ENCODE data around the gene MYO3B.

Gene MYO3B

GRCh38 chr2:170576296-170576695, 398.3 kb downstream of the MYO3B start:
- DNase-seq, result no peak
- no peak overlapping the region for H3K9ac ChIP-seq (ENCODE audit: low read length)
- no peaks in the 10 kb centered on the region for H3K27me3 ChIP-seq (replicated peaks; ENCODE audit: insufficient read depth, low read length)
- H3K36me3 ChIP-seq (replicated peaks; ENCODE audit: insufficient read depth, low read length), result no peaks in the 10 kb centered on the region
- no peak overlapping the region for H3K27ac ChIP-seq (ENCODE audit: low read length)
- H3K9me3 ChIP-seq (replicated peaks; ENCODE audit: insufficient read depth, low read length), result no peaks in the 10 kb centered on the region
- no peaks in the 10 kb centered on the region for H3K9me2 ChIP-seq (replicated peaks; ENCODE audit: insufficient read depth, low read length)
- no peaks in the 10 kb centered on the region for H3F3A ChIP-seq (ENCODE audit: insufficient read depth, low read length)
- TF ChIP-seq EZH2phosphoT487 (IDR thresholded peaks at IDR 0.05; ENCODE audit: low read length) (no peak), EZH2 (optimal IDR thresholded peaks at IDR 0.05; ENCODE audit: low read depth, low read length) (no peak), CTCF (IDR thresholded peaks at IDR 0.05; ENCODE audit: low read length) (no peak)
- H2AFZ ChIP-seq (ENCODE audit: low read length), result no peak overlapping the region
- H3K4me1 ChIP-seq (ENCODE audit: low read length), result no peaks in the 10 kb centered on the region
- H3K4me3 ChIP-seq (ENCODE audit: low read length), result no peak overlapping the region
- no peaks in the 10 kb centered on the region for H4K20me1 ChIP-seq (ENCODE audit: insufficient read depth, low read length)
- H3K4me2 ChIP-seq (ENCODE audit: low read depth, low read length), result no peak overlapping the region
- no peaks in the 10 kb centered on the region for H3K79me2 ChIP-seq (ENCODE audit: low read length)

- no peak overlapping the region for H3K4me3 ChIP-seq (ENCODE audit: low read length)
- H3K9ac ChIP-seq (ENCODE audit: low read length), result no peak overlapping the region
- H3K36me3 ChIP-seq (replicated peaks; ENCODE audit: insufficient read depth, low read length), result no peaks in the 10 kb centered on the region
- H4K20me1 ChIP-seq (ENCODE audit: insufficient read depth, low read length), result no peaks in the 10 kb centered on the region
- H2AFZ ChIP-seq (ENCODE audit: low read length), result no peak overlapping the region
- no peaks in the 10 kb centered on the region for H3K79me2 ChIP-seq (ENCODE audit: low read length)
- no peaks in the 10 kb centered on the region for H3K9me2 ChIP-seq (replicated peaks; ENCODE audit: insufficient read depth, low read length)
- H3K27me3 ChIP-seq (replicated peaks; ENCODE audit: insufficient read depth, low read length), result no peaks in the 10 kb centered on the region
- H3F3A ChIP-seq (ENCODE audit: insufficient read depth, low read length), result no peaks in the 10 kb centered on the region
- H3K9me3 ChIP-seq (replicated peaks; ENCODE audit: insufficient read depth, low read length), result no peaks in the 10 kb centered on the region
- no peak for TF ChIP-seq CTCF (IDR thresholded peaks at IDR 0.05; ENCODE audit: low read length)
- no peak for TF ChIP-seq EZH2phosphoT487 (IDR thresholded peaks at IDR 0.05; ENCODE audit: low read length)
- TF ChIP-seq EZH2 (optimal IDR thresholded peaks at IDR 0.05; ENCODE audit: low read depth, low read length), result no peak
- no peaks in the 10 kb centered on the region for H3K4me1 ChIP-seq (ENCODE audit: low read length)
- no peak overlapping the region for H3K27ac ChIP-seq (ENCODE audit: low read length)
- DNase-seq, result no peak
- H3K4me2 ChIP-seq (ENCODE audit: low read depth, low read length), result no peak overlapping the region
Measured at GRCh38 chr2:170577356-170577755, 399.4 kb downstream of the MYO3B start.

GRCh38 chr2:170578606-170579005, 400.7 kb downstream of the MYO3B start:
- Histone ChIP-seq H4K20me1 (ENCODE audit: insufficient read depth, low read length) (no peaks in the 10 kb centered on the region), H3F3A (ENCODE audit: insufficient read depth, low read length) (no peaks in the 10 kb centered on the region), H3K27ac (ENCODE audit: low read length) (no peak overlapping the region), H3K4me1 (ENCODE audit: low read length) (no peaks in the 10 kb centered on the region), H3K9me3 (replicated peaks; ENCODE audit: insufficient read depth, low read length) (no peaks in the 10 kb centered on the region), H2AFZ (ENCODE audit: low read length) (no peak overlapping the region), H3K79me2 (ENCODE audit: low read length) (no peaks in the 10 kb centered on the region), H3K4me3 (ENCODE audit: low read length) (no peak overlapping the region), H3K36me3 (replicated peaks; ENCODE audit: insufficient read depth, low read length) (no peaks in the 10 kb centered on the region), H3K27me3 (replicated peaks; ENCODE audit: insufficient read depth, low read length) (no peaks in the 10 kb centered on the region), H3K4me2 (ENCODE audit: low read depth, low read length) (no peak overlapping the region), H3K9me2 (replicated peaks; ENCODE audit: insufficient read depth, low read length) (no peaks in the 10 kb centered on the region), H3K9ac (ENCODE audit: low read length) (no peak overlapping the region)
- TF ChIP-seq CTCF (IDR thresholded peaks at IDR 0.05; ENCODE audit: low read length) (no peak), EZH2 (optimal IDR thresholded peaks at IDR 0.05; ENCODE audit: low read depth, low read length) (no peak), EZH2phosphoT487 (IDR thresholded peaks at IDR 0.05; ENCODE audit: low read length) (no peak)
- no peak for DNase-seq
